ENCODE data around the gene ABCA7.

Gene ABCA7

DNA sequence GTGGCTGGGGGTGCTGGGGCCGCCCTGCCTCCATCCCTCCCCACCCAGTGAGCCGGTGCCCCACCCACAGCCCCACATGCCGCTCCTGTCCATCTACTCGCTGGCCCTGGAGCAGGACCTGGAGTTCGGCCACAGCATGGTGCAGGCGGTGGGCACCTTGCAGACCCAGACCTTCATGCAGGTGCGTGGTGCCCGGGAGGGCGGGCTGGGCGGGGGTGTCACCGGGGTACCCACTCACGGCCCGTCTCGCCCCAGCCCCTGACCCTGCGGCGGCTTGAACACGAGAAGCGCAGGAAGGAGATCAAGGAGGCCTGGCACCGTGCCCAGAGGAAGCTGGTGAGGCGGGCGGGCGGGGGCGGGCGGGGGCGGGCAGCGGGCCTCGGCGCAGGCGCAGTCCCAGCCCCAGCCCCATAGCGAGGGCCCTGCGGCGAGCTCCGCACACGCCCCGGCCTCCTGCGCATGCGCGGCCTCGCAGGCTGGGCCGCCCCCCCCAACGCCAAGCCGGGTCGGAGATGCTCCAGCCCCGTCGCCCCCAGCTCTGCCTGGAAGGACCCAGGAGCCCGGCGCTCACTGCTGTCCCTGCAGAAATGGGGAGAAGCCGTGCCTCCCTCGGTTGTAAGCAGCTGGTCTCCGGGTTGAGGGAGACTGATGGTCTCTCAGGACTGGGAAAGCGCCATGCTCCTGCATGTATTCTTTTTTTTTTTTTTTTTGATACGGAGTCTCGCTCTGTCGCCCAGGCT, 34.8 kb downstream of the ABCA7 start:
- DNase-seq (ENCODE audit: extremely low read depth, low read depth): no peak

DNA sequence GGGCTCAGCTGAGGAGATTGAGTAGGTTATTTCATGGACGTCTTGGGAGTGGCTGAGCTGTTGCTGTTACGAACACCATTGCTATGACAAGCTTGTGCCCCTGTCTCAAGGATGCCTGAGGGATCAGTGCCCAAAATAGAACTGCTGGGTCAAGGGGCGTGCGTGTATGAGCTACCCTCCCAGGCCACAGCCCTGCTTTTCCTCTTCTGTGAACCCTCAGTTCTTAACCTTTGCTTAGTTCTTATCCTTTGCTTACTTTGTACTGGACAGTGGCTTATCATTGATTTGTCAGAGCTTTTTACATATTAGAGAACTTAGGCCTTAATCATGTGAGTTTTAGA, 36.1 kb downstream of the ABCA7 start:
- TF ChIP-seq, protein P1, sequence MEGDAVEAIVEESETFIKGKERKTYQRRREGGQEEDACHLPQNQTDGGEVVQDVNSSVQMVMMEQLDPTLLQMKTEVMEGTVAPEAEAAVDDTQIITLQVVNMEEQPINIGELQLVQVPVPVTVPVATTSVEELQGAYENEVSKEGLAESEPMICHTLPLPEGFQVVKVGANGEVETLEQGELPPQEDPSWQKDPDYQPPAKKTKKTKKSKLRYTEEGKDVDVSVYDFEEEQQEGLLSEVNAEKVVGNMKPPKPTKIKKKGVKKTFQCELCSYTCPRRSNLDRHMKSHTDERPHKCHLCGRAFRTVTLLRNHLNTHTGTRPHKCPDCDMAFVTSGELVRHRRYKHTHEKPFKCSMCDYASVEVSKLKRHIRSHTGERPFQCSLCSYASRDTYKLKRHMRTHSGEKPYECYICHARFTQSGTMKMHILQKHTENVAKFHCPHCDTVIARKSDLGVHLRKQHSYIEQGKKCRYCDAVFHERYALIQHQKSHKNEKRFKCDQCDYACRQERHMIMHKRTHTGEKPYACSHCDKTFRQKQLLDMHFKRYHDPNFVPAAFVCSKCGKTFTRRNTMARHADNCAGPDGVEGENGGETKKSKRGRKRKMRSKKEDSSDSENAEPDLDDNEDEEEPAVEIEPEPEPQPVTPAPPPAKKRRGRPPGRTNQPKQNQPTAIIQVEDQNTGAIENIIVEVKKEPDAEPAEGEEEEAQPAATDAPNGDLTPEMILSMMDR (IDR thresholded peaks at IDR 0.05; ENCODE audit: low read depth, low read length): no peak
- DNase-seq (ENCODE audit: extremely low read depth, low read depth): no peak

More for the DNA sequence above, 34.8 kb downstream of the ABCA7 start:
- TF ChIP-seq, protein P1 (IDR thresholded peaks at IDR 0.05; ENCODE audit: low read depth, low read length): no peak

DNA sequence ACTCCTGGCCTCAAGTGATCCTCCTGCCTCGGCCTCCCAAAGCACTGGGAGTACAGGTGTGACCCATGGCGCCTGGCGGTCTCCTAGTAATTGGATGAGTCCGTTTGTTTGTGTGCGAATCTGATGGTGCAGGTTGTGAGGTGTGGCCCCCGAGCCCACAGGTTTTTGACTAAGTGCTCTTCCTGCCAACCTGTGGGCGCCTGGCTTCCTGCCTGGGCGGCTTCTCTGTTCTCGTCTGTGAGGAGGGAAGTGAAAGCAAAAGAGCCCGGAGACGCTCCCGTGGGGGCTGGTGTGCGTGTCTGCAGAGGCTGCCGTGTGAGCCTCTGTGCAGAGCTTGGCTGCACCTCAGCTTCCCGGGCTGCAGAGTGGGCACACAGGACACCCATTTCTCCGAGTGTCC, 37.0 kb downstream of the ABCA7 start:
- DNase-seq (ENCODE audit: extremely low read depth, low read depth): no peak
- TF ChIP-seq, protein P1 (IDR thresholded peaks at IDR 0.05; ENCODE audit: low read depth, low read length): no peak

DNA sequence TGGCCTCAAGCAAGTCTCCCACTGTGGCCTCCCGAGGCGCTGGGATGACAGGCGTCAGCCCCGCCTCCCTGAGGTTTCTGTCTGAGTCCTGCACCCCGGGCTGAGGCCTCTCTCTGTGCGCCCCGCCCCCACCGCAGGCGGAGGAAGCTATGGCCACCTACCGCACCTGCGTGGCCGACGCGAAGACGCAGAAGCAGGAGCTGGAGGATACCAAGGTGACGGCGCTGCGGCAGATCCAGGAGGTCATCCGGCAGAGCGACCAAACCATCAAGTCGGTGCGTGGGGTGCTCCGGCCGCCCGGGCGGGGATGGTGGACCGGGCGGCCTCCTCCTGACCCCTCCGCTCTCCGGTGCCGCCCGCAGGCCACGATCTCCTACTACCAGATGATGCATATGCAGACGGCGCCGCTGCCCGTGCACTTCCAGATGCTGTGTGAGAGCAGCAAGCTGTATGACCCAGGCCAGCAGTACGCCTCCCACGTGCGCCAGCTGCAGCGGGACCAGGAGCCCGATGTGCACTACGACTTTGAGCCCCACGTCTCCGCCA, 39.7 kb downstream of the ABCA7 start:
- DNase-seq (ENCODE audit: extremely low read depth, low read depth): no peak
- TF ChIP-seq, protein P1 (IDR thresholded peaks at IDR 0.05; ENCODE audit: low read depth, low read length): no peak

DNA sequence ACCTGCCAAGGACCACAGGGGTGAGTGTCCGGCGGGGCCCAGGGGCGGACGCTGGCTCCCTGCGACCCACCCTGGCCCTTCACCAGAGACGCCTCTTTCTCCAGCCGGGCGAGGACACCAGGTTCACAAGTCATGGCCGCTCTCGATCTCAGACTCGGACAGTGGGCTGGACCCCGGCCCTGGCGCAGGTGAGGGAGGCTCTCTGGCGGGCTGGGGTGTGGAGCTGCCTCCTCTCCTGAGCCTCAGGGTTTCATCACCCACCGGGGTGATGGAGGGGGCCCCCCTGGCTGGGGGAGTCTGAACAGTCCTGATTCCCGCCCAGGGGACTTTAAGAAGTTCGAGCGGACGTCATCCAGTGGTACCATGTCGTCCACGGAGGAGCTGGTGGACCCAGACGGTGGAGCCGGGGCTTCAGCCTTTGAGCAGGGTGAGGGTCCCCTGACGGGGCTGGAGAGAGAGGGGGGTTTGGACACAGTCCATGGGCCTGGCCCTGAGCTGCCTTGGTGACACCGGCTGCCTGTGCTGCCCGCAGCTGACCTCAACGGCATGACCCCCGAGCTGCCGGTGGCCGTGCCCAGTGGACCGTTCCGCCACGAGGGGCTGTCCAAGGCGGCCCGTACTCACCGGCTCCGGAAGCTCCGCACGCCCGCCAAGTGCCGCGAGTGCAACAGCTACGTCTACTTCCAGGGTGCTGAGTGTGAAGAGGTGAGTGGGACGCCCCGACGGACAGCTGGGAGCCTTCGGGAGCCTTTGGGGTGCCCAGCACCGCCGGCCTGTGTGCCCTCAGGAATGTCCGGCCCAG, 40.7 kb downstream of the ABCA7 start:
- TF ChIP-seq, protein P1 (IDR thresholded peaks at IDR 0.05; ENCODE audit: low read depth, low read length): no peak
- DNase-seq (ENCODE audit: extremely low read depth, low read depth): no peak

DNA sequence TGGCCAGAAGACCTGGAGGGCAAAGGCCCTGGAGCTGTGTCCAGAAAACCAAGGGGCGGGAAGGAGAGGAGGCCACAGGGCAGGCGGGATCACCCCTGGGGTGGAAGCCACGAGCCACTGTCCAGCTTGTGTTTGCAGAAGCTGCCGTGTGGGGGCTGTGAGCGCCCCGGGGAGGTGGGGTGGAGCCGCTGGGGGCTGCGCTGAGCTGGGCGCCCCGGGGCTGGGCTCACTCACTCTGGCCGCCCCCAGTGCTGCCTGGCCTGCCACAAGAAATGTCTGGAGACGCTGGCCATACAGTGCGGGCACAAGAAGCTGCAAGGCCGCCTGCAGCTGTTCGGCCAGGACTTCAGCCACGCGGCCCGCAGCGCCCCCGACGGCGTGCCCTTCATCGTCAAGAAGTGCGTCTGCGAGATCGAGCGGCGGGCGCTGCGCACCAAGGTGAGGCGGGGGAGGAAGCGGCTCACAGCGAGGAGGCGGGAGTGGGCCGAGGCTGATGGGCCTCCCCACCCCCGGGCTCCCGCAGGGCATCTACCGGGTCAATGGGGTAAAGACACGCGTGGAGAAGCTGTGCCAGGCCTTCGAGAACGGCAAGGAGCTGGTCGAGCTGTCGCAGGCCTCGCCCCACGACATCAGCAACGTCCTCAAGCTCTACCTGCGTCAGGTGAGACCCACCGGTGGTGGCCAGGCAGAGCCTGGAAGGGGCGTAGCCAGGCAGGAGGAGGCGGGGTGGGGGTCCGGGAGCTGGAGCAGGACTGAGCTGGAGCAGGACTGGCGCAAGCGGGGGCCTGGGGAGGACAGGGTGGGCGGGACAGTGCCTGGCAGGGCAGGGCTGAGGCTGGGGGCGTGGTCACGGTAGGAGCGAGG, 41.6 kb downstream of the ABCA7 start:
- TF ChIP-seq, protein P1 (IDR thresholded peaks at IDR 0.05; ENCODE audit: low read depth, low read length): no peak; the same call in 1 of the 2 replicates
- DNase-seq (ENCODE audit: extremely low read depth, low read depth): no peak

Data from AG09319 (cell line).